ENCODE measurements around the gene ZNF221. TPM values are rescaled to one million over a fixed set of nuclear protein-coding genes. Genes with fewer than 3 reads are reported as not detected.
"Not testable (repeated sequence)": the region's sequence is repeated elsewhere in the genome, so short reads cannot be mapped to it uniquely, and the experiment has no call there.

ZNF221 gene
- total and polyA plus RNA-seq, 10 donors, result 0.09 to 8.7 (median 4.7) TPM

GRCh38 chr19:43939557-43940260 lies 11.3 kb upstream of the ZNF221 start:
- Histone ChIP-seq H3K4me3 (no peak overlapping the region), H3K4me1 (peaks cover 0 to 10% (median 7%) of the 10 kb centered on the region in 6 donors), H3K27ac (no peak overlapping the region), H3K9me3 (peaks cover 0 to 36% (median 17%) of the 10 kb centered on the region in 8 donors), H3K27me3 (replicated peaks in 1 of 7) (peaks cover 0 to 3% (median 0%) of the 10 kb centered on the region in 7 donors), H3K36me3 (no peaks in the 10 kb centered on the region)
- no peak for DNase-seq
- intact Hi-C loops (cut with DNase I; ENCODE audit: low total_unique reads), result loop anchor here (10.0 kb wide), 1 partner anchor 45 kb away; the partner anchor contains the start of gene ZNF155
- TF ChIP-seq POLR2A (IDR thresholded peaks at IDR 0.05), result no peak
- no peak for TF ChIP-seq POLR2AphosphoS5 (IDR thresholded peaks at IDR 0.05)
- TF ChIP-seq, protein P1, sequence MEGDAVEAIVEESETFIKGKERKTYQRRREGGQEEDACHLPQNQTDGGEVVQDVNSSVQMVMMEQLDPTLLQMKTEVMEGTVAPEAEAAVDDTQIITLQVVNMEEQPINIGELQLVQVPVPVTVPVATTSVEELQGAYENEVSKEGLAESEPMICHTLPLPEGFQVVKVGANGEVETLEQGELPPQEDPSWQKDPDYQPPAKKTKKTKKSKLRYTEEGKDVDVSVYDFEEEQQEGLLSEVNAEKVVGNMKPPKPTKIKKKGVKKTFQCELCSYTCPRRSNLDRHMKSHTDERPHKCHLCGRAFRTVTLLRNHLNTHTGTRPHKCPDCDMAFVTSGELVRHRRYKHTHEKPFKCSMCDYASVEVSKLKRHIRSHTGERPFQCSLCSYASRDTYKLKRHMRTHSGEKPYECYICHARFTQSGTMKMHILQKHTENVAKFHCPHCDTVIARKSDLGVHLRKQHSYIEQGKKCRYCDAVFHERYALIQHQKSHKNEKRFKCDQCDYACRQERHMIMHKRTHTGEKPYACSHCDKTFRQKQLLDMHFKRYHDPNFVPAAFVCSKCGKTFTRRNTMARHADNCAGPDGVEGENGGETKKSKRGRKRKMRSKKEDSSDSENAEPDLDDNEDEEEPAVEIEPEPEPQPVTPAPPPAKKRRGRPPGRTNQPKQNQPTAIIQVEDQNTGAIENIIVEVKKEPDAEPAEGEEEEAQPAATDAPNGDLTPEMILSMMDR (IDR thresholded peaks at IDR 0.05 in 8 of 11, conservative IDR thresholded peaks at IDR 0.05 in 3 of 11), result no peak
- 47 to 72% (median 71%) methylated on average over 3 of the region's 3 CpGs for WGBS, 5 donors

DNA sequence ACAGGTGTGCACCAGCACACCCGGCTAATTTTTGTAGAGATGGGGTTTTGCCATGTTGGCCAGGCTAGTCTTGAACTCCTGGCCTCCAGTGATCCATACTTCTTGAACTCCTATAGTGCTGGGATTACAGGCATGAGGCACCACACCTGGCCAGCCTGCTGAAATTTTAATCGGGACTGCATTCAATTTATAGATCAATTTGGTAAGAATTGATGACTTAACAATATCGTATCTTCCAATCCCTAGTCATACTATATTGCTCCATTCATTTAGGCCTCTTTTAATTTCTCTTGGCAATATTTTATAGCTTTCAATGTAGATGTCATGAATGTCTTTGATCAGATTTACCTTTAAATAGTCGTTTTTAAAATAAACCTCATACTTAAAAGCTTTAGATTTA lies 10.3 kb upstream of the ZNF221 start:
- intact Hi-C loops (cut with DNase I; ENCODE audit: low total_unique reads), result no loop called here
- Histone ChIP-seq H3K36me3 (no peaks in the 10 kb centered on the region), H3K4me1 (peaks cover 0 to 5% (median 3%) of the 10 kb centered on the region in 6 donors), H3K9me3 (peaks cover 0 to 42% (median 19%) of the 10 kb centered on the region in 8 donors), H3K27me3 (replicated peaks in 1 of 7) (peaks cover 0 to 10% (median 0%) of the 10 kb centered on the region in 7 donors), H3K27ac (no peak overlapping the region), H3K4me3 (no peak overlapping the region)
- 74 to 81% (median 79%) methylated on average over 4 of the region's 4 CpGs for whole genome bisulfite sequencing, 5 donors
- TF ChIP-seq POLR2A (IDR thresholded peaks at IDR 0.05) (no peak), POLR2AphosphoS5 (IDR thresholded peaks at IDR 0.05) (no peak)
- TF ChIP-seq, protein P1 (IDR thresholded peaks at IDR 0.05 in 8 of 11, conservative IDR thresholded peaks at IDR 0.05 in 3 of 11), result no peak
- DNase-seq, result no peak

DNA sequence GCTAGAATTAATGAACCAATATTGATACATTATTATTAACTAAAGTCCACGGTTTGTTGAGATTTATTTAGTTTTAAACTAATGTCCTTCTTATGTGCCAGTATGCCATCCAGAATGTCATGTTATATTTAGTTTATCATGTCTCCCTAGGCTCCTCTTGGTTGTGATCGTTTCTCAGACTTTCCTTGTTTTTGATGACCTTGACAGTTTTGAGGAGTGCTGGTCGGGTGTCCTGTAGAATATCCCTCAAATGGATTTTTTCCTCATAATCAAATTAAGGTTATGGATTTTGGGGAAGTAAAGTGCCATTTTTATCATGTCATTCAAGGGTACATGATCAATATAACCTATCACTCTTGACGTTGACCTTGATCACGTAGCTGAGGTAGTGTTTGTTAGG lies 9.8 kb upstream of the ZNF221 start:
- no peak overlapping the region for H3K4me3 ChIP-seq
- intact Hi-C loops (cut with DNase I; ENCODE audit: low total_unique reads), result no loop called here
- H3K4me1 ChIP-seq, result peaks cover 0 to under 1% (median 0%) of the 10 kb centered on the region in 6 donors
- 54 to 75% (median 62%) methylated on average over 5 of the region's 5 CpGs for WGBS, 5 donors
- H3K36me3 ChIP-seq, result no peaks in the 10 kb centered on the region
- H3K9me3 ChIP-seq, result peaks cover 0 to 47% (median 22%) of the 10 kb centered on the region in 8 donors
- TF ChIP-seq POLR2AphosphoS5 (IDR thresholded peaks at IDR 0.05) (no peak), POLR2A (IDR thresholded peaks at IDR 0.05) (no peak)
- TF ChIP-seq, protein P1 (IDR thresholded peaks at IDR 0.05 in 8 of 11, conservative IDR thresholded peaks at IDR 0.05 in 3 of 11), result no peak
- no peak overlapping the region for H3K27ac ChIP-seq
- peaks cover 0 to 10% (median 0%) of the 10 kb centered on the region in 7 donors for H3K27me3 ChIP-seq (replicated peaks in 1 of 7)
- no peak for DNase-seq

DNA sequence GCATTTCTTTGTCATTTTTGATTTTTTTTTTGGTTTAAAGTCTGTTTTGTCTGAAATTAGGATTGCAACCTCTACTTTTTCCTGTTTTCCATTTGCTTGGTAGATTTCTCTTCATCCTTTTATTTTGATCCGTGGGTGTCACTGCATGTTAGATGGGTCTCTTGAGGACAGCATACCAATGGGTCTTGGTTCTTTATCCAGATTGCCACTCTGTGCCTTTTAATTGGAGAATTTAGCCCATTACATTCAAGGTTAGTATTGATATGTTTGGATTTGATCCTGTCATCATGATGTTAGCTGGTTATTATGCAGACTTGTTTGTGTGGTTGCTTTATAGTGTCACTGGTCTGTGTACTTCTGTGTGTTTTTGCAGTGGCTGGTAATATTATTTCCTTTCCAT lies 3.6 kb upstream of the ZNF221 start:
- Histone ChIP-seq H3K9me3 (peaks cover 2 to 67% (median 40%) of the 10 kb centered on the region in 8 donors), H3K27me3 (replicated peaks in 1 of 7) (peaks cover 0 to 16% (median 0%) of the 10 kb centered on the region in 7 donors)
- H3K27ac ChIP-seq; H3K4me3 ChIP-seq; H3K4me1 ChIP-seq; DNase-seq; intact Hi-C loops (cut with DNase I; ENCODE audit: low total_unique reads); H3K36me3 ChIP-seq: not testable (repeated sequence)
- 0% methylated on average over 1 of the region's 1 CpG for WGBS, 5 donors

DNA sequence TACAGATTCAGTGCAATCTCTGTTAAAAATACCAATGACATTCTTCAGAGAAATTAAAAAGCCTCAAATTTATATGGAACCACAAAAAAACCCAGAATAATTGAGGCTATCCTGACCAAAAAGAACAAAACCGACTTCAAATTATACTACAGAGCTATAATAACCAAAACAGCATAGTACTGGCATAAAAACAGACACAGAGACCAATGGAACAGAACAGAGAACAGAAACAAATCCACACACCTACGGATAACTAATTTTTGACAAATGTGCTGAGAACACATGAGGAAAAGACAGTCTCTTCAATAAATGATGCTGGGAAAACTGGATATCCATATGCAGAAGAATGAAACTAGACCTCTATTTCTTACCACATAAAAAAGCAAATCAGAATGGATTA lies 1.2 kb upstream of the ZNF221 start:
- peaks cover 2 to 83% (median 52%) of the 10 kb centered on the region in 8 donors for H3K9me3 ChIP-seq
- DNase-seq; H3K4me3 ChIP-seq; intact Hi-C loops (cut with DNase I; ENCODE audit: low total_unique reads); H3K4me1 ChIP-seq; H3K27ac ChIP-seq: not testable (repeated sequence)
- H3K27me3 ChIP-seq (replicated peaks in 1 of 7), result peaks cover 0 to 13% (median 0%) of the 10 kb centered on the region in 7 donors
- 86 to 93% (median 89%) methylated on average over 2 of the region's 2 CpGs for WGBS, 5 donors
- peaks cover 0 to 13% (median 0%) of the 10 kb centered on the region in 6 donors for H3K36me3 ChIP-seq

Data from spleen (tissue), 11 donors.